Caco-2 (cell line): ENCODE measurements around the gene RERE. TPM values are rescaled to one million over a fixed set of nuclear protein-coding genes. Genes with fewer than 3 reads are reported as not detected.

Experiments used
- BruUV-seq: library from RNA; stranded (reverse); fragments of 400-500 nt; replicated peaks from 2 replicates; lab custom pipeline; 2021; lab: Mats Ljungman, UMichigan
- CTCF ChIA-PET: fragments of 300-600 bp; sonication (Branson Sonifier 250); formaldehyde crosslinking; loops from one replicate; lab custom pipeline; 2022; ENCODE audit warnings: antibody characterized with exemption; lab: Charles Lee
- POLR2A ChIA-PET: fragments of 300-600 bp; sonication (Branson Sonifier 250); formaldehyde crosslinking; loops from one replicate; lab custom pipeline; 2022; ENCODE audit warnings: antibody characterized with exemption; lab: Charles Lee
- DNase-seq, 2 experiments: peaks; one replicate each; pipeline versions ENCODE4 v3.0.0 to v3.0.0-alpha.2; 2020 to 2022
- H3K27me3 ChIP-seq: replicated peaks from 2 replicates; pipeline ENCODE4 v1.6.0; 2011; ENCODE audit warnings: low read length; ENCODE audit not compliant: control insufficient read depth, insufficient read depth
- H3K36me3 ChIP-seq: 2 replicates; pipeline ENCODE4 v1.5.1; 2011; ENCODE audit warnings: low read length; ENCODE audit not compliant: control insufficient read depth, insufficient read depth
- H3K4me1 ChIP-seq: fragments of 250-450 bp; sonication (Bioruptor Pico); 2 replicates; pipeline ENCODE4 v1.5.1; 2020; ENCODE audit warnings: mild to moderate bottlenecking
- H3K4me3 ChIP-seq: 2 replicates; pipeline ENCODE4 v1.5.1; 2011; ENCODE audit warnings: low read depth, mild to moderate bottlenecking, control low read depth, low read length
- H3K9me3 ChIP-seq: fragments of 250-450 bp; sonication (Bioruptor Pico); 2 replicates; pipeline ENCODE4 v1.5.1; 2020; ENCODE audit warnings: mild to moderate bottlenecking, moderate library complexity
- H3K27ac Mint-ChIP-seq: one replicate; pipeline ENCODE4 v1.8.0; 2022; ENCODE audit warnings: mixed read lengths; ENCODE audit not compliant: unreplicated experiment
- H3K27me3 Mint-ChIP-seq: one replicate; pipeline ENCODE4 v1.8.0; 2022; ENCODE audit warnings: mixed read lengths; ENCODE audit not compliant: insufficient read depth, unreplicated experiment
- H3K36me3 Mint-ChIP-seq: one replicate; pipeline ENCODE4 v1.8.0; 2022; ENCODE audit warnings: mild to moderate bottlenecking, mixed read lengths; ENCODE audit not compliant: insufficient read depth, unreplicated experiment
- H3K4me1 Mint-ChIP-seq: one replicate; pipeline ENCODE4 v1.8.0; 2022; ENCODE audit warnings: low read depth, mixed read lengths; ENCODE audit not compliant: unreplicated experiment
- H3K4me3 Mint-ChIP-seq: one replicate; pipeline ENCODE4 v1.8.0; 2022; ENCODE audit warnings: mild to moderate bottlenecking, moderate library complexity, mixed read lengths; ENCODE audit not compliant: unreplicated experiment
- H3K9me3 Mint-ChIP-seq: one replicate; pipeline ENCODE4 v1.8.0; 2022; ENCODE audit warnings: mixed read lengths; ENCODE audit not compliant: unreplicated experiment
- intact Hi-C: fragments of 100-400 bp; cut with micrococcal nuclease; formaldehyde crosslinking; loops from one replicate; pipeline ENCODE4 v1.10.0; 2022; ENCODE audit not compliant: unreplicated experiment
- total RNA-seq: library from RNA; stranded (reverse); gene quantifications from 2 replicates; pipeline ENCODE4 v1.2.3, GENCODE V29; 2022
- TF ChIP-seq, protein P1 (sequence below), 2 experiments: fragments of 200-600 bp in 1 of 2; IDR thresholded peaks; 1 replicate in 1 of 2; 2 replicates in 1 of 2; pipeline versions ENCODE4 v1.5.1 to v1.8.0; 2011 to 2022; ENCODE audit warnings: antibody characterized with exemption in 1 of 2, control low read depth in 1 of 2, inconsistent platforms in 1 of 2, low read depth in 1 of 2, low read length in 1 of 2, mild to moderate bottlenecking in 1 of 2, moderate library complexity in 1 of 2; ENCODE audit not compliant: insufficient read depth in 1 of 2, severe bottlenecking in 1 of 2, unreplicated experiment in 1 of 2

The RERE gene
- total RNA-seq, 1 experiment from 2014 or later: 85.2 TPM

DNA sequence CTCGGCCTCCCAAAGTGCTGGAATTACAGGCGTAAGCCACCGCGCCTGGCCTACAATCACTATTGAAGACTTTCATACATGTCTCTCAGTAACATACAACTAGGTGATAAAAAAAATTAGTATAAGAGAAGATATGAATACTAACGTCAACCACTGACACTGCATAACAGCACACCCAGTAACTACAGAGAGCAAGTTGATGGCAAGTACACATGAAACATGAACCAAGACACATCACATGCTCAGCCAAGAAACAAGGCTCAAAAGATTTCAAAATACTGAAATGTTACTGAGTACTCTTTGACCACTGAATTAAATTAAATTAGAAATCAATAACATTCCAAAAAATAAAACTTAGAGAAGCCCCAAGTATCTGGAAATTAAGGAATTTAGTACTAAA is 331.4 kb downstream of the RERE start:
- no peaks in the 10 kb centered on the region for H3K4me1 ChIP-seq
- H3K27ac Mint-ChIP-seq: no peak overlapping the region
- no peaks in the 10 kb centered on the region for H3K9me3 ChIP-seq
- H3K9me3 Mint-ChIP-seq: no peaks in the 10 kb centered on the region
- H3K36me3 Mint-ChIP-seq: peaks cover 19% of the 10 kb centered on the region
- TF ChIP-seq, protein P1, sequence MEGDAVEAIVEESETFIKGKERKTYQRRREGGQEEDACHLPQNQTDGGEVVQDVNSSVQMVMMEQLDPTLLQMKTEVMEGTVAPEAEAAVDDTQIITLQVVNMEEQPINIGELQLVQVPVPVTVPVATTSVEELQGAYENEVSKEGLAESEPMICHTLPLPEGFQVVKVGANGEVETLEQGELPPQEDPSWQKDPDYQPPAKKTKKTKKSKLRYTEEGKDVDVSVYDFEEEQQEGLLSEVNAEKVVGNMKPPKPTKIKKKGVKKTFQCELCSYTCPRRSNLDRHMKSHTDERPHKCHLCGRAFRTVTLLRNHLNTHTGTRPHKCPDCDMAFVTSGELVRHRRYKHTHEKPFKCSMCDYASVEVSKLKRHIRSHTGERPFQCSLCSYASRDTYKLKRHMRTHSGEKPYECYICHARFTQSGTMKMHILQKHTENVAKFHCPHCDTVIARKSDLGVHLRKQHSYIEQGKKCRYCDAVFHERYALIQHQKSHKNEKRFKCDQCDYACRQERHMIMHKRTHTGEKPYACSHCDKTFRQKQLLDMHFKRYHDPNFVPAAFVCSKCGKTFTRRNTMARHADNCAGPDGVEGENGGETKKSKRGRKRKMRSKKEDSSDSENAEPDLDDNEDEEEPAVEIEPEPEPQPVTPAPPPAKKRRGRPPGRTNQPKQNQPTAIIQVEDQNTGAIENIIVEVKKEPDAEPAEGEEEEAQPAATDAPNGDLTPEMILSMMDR (IDR thresholded peaks at IDR 0.05; ENCODE audit: insufficient read depth in 1 of 2, low read depth in 1 of 2, low read length in 1 of 2, severe bottlenecking in 1 of 2, unreplicated experiment in 1 of 2): no peak
- no peak for DNase-seq
- H3K4me3 ChIP-seq: no peak overlapping the region
- no peaks in the 10 kb centered on the region for H3K4me1 Mint-ChIP-seq
- no TSS peak for BruUV-seq
- H3K4me3 Mint-ChIP-seq: no peak overlapping the region
- intact Hi-C loops: no loop called here
- H3K27me3 Mint-ChIP-seq: no peaks in the 10 kb centered on the region
- H3K27me3 ChIP-seq: no peaks in the 10 kb centered on the region
- POLR2A ChIA-PET: no interaction called here
- CTCF ChIA-PET: no interaction called here
- no peaks in the 10 kb centered on the region for H3K36me3 ChIP-seq

DNA sequence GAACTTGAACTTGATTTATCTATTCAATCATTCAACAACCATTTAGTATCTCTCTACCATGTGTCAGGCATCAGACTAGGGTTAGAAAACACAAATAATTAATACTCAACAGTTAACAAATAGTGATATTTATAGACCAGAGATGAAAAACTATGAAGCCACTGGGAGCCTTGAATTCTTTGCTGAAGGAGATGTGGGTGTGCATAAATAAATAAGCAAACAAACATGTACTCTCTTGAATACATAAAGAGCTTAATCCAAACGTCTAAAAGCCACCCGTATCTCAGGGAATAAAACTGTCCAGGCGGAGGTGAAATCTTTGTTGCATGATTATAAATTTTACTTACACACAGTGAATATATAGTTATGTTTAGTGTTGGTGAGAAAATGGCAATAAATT is 333.9 kb downstream of the RERE start:
- Histone ChIP-seq H3K4me1 (no peaks in the 10 kb centered on the region), H3K4me3 (no peak overlapping the region), H3K27me3 (no peaks in the 10 kb centered on the region), H3K36me3 (no peaks in the 10 kb centered on the region), H3K9me3 (no peaks in the 10 kb centered on the region)
- Mint-ChIP-seq H3K9me3 (no peaks in the 10 kb centered on the region), H3K36me3 (peaks cover 18% of the 10 kb centered on the region), H3K27ac (no peak overlapping the region), H3K27me3 (no peaks in the 10 kb centered on the region), H3K4me3 (no peak overlapping the region), H3K4me1 (no peaks in the 10 kb centered on the region)
- ChIA-PET CTCF (no interaction called here), POLR2A (no interaction called here)
- no peak for DNase-seq
- TF ChIP-seq, protein P1 (IDR thresholded peaks at IDR 0.05; ENCODE audit: insufficient read depth in 1 of 2, low read depth in 1 of 2, low read length in 1 of 2, severe bottlenecking in 1 of 2, unreplicated experiment in 1 of 2): no peak
- intact Hi-C loops: no loop called here
- no TSS peak for BruUV-seq

DNA sequence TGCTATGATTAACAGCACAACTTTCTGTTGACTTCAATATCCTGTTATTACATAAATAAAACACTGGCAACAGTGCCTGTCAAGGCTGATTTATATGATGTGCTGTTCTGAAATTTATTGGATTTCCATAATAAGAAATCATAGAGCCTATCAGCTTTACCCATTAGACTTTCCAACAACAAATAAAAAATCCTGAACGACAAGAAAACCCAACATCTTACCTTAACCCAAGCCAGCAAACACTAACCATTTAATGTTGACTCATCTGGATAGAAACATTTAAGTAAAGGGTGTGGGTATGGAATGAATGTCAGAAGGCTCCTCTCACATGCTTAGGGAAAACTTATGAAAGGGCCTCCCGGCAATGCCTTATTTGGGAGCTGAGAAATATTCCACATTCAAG is 334.5 kb downstream of the RERE start:
- TF ChIP-seq, protein P1 (IDR thresholded peaks at IDR 0.05; ENCODE audit: insufficient read depth in 1 of 2, low read depth in 1 of 2, low read length in 1 of 2, severe bottlenecking in 1 of 2, unreplicated experiment in 1 of 2): no peak
- no peak overlapping the region for H3K27ac Mint-ChIP-seq
- intact Hi-C loops: no loop called here
- no peaks in the 10 kb centered on the region for H3K4me1 Mint-ChIP-seq
- H3K27me3 ChIP-seq: no peaks in the 10 kb centered on the region
- POLR2A ChIA-PET: no interaction called here
- no peaks in the 10 kb centered on the region for H3K27me3 Mint-ChIP-seq
- CTCF ChIA-PET: no interaction called here
- H3K4me3 Mint-ChIP-seq: no peak overlapping the region
- no peaks in the 10 kb centered on the region for H3K9me3 ChIP-seq
- H3K36me3 ChIP-seq: no peaks in the 10 kb centered on the region
- H3K9me3 Mint-ChIP-seq: no peaks in the 10 kb centered on the region
- DNase-seq: no peak
- H3K36me3 Mint-ChIP-seq: peaks cover 12% of the 10 kb centered on the region
- no peak overlapping the region for H3K4me3 ChIP-seq
- no TSS peak for BruUV-seq
- no peaks in the 10 kb centered on the region for H3K4me1 ChIP-seq
